Activated naive CD8-positive, alpha-beta T cell (primary cell): ENCODE measurements around the gene HSPA2.

ENCODE experiments used
- H3K27ac Mint-ChIP-seq: one replicate; pipeline ENCODE4 v1.8.0; 2021; ENCODE audit warnings: mixed read lengths
- H3K27me3 Mint-ChIP-seq: one replicate; pipeline ENCODE4 v1.8.0; 2021; ENCODE audit warnings: mixed read lengths
- H3K36me3 Mint-ChIP-seq: one replicate; pipeline ENCODE4 v1.8.0; 2021; ENCODE audit warnings: mixed read lengths
- H3K4me1 Mint-ChIP-seq: one replicate; pipeline ENCODE4 v1.8.0; 2021; ENCODE audit warnings: low read depth, mixed read lengths
- H3K4me3 Mint-ChIP-seq: one replicate; pipeline ENCODE4 v1.8.0; 2021; ENCODE audit warnings: mild to moderate bottlenecking, mixed read lengths
- H3K9me3 Mint-ChIP-seq: one replicate; pipeline ENCODE4 v1.8.0; 2021; ENCODE audit warnings: low read depth, mixed read lengths

Gene HSPA2

DNA sequence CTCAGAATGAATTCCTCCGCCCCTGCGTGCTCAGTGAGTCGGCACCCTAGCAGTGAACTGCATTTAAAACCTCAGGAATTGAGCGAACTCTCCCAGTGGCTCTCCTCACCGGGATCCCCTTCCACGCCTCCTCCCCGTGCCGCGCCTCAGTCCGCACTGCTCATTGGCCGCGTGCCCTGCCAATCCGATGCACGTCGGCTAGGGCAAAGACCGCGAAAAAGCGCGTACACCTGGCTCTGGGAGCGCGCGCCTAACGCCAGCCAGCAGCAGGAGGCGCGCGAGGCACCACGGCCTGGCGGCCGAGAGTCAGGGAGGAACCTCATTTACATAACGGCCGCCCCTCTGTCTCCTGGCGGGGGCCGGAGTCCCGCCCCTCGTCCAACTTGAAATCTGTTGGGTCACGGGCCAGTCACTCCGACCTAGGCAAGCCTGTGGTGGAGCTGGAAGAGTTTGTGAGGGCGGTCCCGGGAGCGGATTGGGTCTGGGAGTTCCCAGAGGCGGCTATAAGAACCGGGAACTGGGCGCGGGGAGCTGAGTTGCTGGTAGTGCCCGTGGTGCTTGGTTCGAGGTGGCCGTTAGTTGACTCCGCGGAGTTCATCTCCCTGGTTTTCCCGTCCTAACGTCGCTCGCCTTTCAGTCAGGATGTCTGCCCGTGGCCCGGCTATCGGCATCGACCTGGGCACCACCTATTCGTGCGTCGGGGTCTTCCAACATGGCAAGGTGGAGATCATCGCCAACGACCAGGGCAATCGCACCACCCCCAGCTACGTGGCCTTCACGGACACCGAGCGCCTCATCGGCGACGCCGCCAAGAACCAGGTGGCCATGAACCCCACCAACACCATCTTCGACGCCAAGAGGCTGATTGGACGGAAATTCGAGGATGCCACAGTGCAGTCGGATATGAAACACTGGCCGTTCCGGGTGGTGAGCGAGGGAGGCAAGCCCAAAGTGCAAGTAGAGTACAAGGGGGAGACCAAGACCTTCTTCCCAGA lies at the start of gene HSPA2:
TSS of gene HSPA2 (plus strand) at position 534 of the 995 bp plus-strand sequence. CDS start at position 643, 109 bp downstream.
- H3K9me3 Mint-ChIP-seq: no peaks in the 10 kb centered on the region
- peaks cover 1% of the 10 kb centered on the region for H3K27me3 Mint-ChIP-seq
- H3K27ac Mint-ChIP-seq: peak within 1 kb of the TSS; percentile 89
- peaks cover 33% of the 10 kb centered on the region for H3K4me1 Mint-ChIP-seq
- H3K36me3 Mint-ChIP-seq: no peaks in the 10 kb centered on the region
- H3K4me3 Mint-ChIP-seq: peak within 1 kb of the TSS; percentile 97

DNA sequence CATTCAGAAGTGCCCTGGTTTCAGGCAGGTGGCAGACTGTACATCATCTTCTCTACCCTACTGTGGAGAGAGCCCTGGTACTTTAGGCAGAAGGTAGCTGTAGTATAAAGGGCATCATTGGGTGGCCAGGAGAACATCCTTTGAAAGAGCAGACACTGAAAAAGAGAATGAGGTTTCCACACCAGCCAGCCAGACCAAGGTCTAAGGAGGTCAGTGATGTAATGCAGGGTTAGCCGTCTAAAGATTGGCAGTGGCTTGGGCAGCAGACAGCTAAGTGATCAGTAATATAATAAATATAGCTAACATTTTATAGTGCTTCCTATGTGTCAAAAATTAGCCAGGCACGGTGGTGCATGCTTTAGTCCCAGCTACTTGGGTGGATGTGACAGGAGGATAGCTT lies 48.9 kb upstream of the HSPA2 start:
- Mint-ChIP-seq H3K4me3 (no peak overlapping the region), H3K9me3 (no peaks in the 10 kb centered on the region), H3K36me3 (peaks cover 3% of the 10 kb centered on the region), H3K27me3 (no peaks in the 10 kb centered on the region), H3K27ac (peak overlapping the region; percentile 3), H3K4me1 (peaks cover 57% of the 10 kb centered on the region)

- H3K4me1 Mint-ChIP-seq: peaks cover 65% of the 10 kb centered on the region
- peak overlapping the region; percentile 74 for H3K27ac Mint-ChIP-seq
- no peaks in the 10 kb centered on the region for H3K27me3 Mint-ChIP-seq
- no peaks in the 10 kb centered on the region for H3K9me3 Mint-ChIP-seq
- H3K4me3 Mint-ChIP-seq: peak overlapping the region; percentile 6
- peaks cover under 1% of the 10 kb centered on the region for H3K36me3 Mint-ChIP-seq
These were observed 47.1 kb upstream of the HSPA2 start for GRCh38 chr14:64493455-64493854.

DNA sequence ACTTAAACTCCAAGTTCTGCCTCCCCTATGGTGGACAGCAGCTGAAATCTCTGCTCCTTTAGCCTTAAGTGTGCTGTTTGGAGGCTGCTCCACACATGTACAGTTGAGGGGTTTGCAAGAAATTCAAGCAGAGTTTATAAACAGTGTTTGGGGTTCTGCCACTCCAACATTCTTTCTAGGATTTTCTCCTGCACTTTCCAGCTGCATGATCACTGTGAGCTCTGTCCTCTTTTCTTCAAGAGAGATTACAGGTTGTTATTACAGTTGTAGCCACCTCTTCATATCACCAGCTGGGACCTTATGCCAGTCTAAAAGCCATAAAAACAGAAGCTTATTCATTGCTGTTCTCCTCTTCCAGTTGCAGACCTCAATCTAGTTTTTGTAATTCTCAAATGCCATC lies 45.3 kb upstream of the HSPA2 start:
- peaks cover 5% of the 10 kb centered on the region for H3K36me3 Mint-ChIP-seq
- H3K27ac Mint-ChIP-seq: peak overlapping the region; percentile 34
- H3K9me3 Mint-ChIP-seq: no peaks in the 10 kb centered on the region
- no peaks in the 10 kb centered on the region for H3K27me3 Mint-ChIP-seq
- peaks cover 78% of the 10 kb centered on the region for H3K4me1 Mint-ChIP-seq
- no peak overlapping the region for H3K4me3 Mint-ChIP-seq

- peak overlapping the region; percentile 46 for H3K4me3 Mint-ChIP-seq
- H3K4me1 Mint-ChIP-seq: peaks cover 78% of the 10 kb centered on the region
- no peaks in the 10 kb centered on the region for H3K27me3 Mint-ChIP-seq
- no peaks in the 10 kb centered on the region for H3K9me3 Mint-ChIP-seq
- peaks cover 5% of the 10 kb centered on the region for H3K36me3 Mint-ChIP-seq
- H3K27ac Mint-ChIP-seq: no peak overlapping the region
These were observed 43.8 kb upstream of the HSPA2 start for GRCh38 chr14:64496764-64497163.

DNA sequence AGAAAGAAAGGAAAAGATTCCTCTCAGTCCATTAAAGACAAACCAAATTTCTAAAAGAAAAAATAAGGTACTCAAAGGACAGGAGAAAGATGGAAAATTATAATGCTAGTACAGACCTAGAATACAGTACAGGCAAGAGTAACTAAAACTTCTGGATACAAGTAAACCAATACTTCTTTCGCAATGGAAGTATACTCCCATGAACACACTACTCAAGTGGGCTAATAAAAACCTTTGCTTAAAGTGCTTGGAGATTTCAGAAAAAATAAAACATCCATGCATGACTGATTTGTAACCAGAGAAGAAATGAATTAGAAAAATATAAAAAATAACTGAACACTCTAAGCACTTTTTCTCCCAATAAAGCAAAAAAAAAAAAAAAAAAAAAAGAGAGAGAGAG lies 40.5 kb upstream of the HSPA2 start:
- H3K36me3 Mint-ChIP-seq: peaks cover 9% of the 10 kb centered on the region

DNA sequence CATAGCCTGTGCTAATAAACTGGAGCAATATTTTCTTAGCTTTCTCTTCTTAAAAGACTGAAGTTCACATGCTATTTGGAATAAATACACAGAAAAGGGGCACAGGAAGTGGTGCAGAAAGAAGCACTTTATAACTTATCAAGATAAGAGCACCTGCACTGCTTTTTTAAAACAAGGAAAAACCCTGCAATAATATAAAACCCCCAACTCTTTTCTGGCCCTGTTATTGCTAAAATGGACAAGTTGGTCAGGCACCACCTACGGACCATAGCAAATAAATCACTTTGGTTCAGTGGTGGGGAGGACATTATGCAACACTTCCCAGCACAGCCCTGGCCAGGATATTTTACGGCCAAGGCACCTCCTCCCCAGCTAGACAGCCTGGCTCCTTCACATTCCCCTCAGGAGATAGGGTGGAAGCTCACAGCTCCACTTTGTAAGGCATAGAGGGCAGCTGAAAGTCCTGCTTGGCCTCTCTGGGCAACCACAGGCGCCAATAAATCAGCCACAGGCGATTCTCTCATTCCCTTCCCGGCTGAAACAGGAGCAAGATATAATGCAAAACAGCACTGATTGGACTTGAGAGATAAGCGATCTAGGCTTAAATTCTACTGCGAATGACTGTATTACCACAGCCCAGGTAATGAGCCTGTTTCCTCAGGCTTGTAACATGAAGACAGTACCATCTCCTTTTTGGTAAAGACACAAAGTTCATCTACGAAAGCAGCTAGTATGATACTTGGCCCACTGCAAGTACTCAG lies 39.0 kb upstream of the HSPA2 start:
- H3K9me3 Mint-ChIP-seq: no peaks in the 10 kb centered on the region
- H3K36me3 Mint-ChIP-seq: peaks cover 9% of the 10 kb centered on the region
- H3K27me3 Mint-ChIP-seq: no peaks in the 10 kb centered on the region
- H3K4me3 Mint-ChIP-seq: peak overlapping the region; percentile 100
- peak overlapping the region; percentile 99 for H3K27ac Mint-ChIP-seq
- H3K4me1 Mint-ChIP-seq: peaks cover 69% of the 10 kb centered on the region

More for the DNA sequence above, 40.5 kb upstream of the HSPA2 start:
- Mint-ChIP-seq H3K27ac (peak overlapping the region; percentile 99), H3K9me3 (no peaks in the 10 kb centered on the region), H3K4me3 (peak overlapping the region; percentile 100), H3K27me3 (no peaks in the 10 kb centered on the region), H3K4me1 (peaks cover 63% of the 10 kb centered on the region)

DNA sequence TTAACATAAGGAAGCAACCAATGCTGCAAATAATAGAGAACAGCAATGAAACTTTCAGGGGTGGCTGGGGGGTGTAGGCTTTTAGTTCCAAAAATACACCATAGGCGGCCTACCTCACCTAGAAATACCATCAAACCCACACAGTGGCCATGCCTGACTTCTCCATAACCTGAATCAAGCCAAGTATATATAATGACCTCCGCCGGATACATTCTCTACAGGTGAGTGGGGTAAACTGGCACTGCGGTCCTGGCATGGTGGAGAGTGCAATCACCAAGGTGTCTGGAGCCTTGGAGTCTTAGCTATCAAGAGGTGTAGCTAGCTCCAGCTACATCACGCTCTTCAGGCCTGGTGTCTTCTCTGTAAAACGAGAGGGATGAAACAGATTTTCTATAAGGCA lies 38.1 kb upstream of the HSPA2 start:
- peaks cover 9% of the 10 kb centered on the region for H3K36me3 Mint-ChIP-seq

GRCh38 chr14:64502887-64503433 lies 37.6 kb upstream of the HSPA2 start:
- Mint-ChIP-seq H3K4me3 (peak overlapping the region; percentile 100), H3K9me3 (no peaks in the 10 kb centered on the region), H3K4me1 (peaks cover 70% of the 10 kb centered on the region), H3K27ac (peak overlapping the region; percentile 99), H3K36me3 (peaks cover 9% of the 10 kb centered on the region), H3K27me3 (no peaks in the 10 kb centered on the region)

More for the DNA sequence above, 38.1 kb upstream of the HSPA2 start:
- no peaks in the 10 kb centered on the region for H3K27me3 Mint-ChIP-seq
- H3K27ac Mint-ChIP-seq: peak overlapping the region; percentile 99
- H3K4me3 Mint-ChIP-seq: peak overlapping the region; percentile 100
- no peaks in the 10 kb centered on the region for H3K9me3 Mint-ChIP-seq
- H3K4me1 Mint-ChIP-seq: peaks cover 70% of the 10 kb centered on the region

- no peaks in the 10 kb centered on the region for H3K9me3 Mint-ChIP-seq
- peak within 1 kb of the TSS; percentile 99 for H3K27ac Mint-ChIP-seq
- peak within 1 kb of the TSS; percentile 100 for H3K4me3 Mint-ChIP-seq
- peaks cover 9% of the 10 kb centered on the region for H3K36me3 Mint-ChIP-seq
- H3K27me3 Mint-ChIP-seq: no peaks in the 10 kb centered on the region
- peaks cover 75% of the 10 kb centered on the region for H3K4me1 Mint-ChIP-seq
These were observed 36.9 kb upstream of the HSPA2 start, which contains the start of gene ZBTB25 for GRCh38 chr14:64503434-64504309. Gene ZBTB25, minus strand, starts transcription at chr14:64503838. Its CDS starts 13,305 bp downstream, at chr14:64490533.

DNA sequence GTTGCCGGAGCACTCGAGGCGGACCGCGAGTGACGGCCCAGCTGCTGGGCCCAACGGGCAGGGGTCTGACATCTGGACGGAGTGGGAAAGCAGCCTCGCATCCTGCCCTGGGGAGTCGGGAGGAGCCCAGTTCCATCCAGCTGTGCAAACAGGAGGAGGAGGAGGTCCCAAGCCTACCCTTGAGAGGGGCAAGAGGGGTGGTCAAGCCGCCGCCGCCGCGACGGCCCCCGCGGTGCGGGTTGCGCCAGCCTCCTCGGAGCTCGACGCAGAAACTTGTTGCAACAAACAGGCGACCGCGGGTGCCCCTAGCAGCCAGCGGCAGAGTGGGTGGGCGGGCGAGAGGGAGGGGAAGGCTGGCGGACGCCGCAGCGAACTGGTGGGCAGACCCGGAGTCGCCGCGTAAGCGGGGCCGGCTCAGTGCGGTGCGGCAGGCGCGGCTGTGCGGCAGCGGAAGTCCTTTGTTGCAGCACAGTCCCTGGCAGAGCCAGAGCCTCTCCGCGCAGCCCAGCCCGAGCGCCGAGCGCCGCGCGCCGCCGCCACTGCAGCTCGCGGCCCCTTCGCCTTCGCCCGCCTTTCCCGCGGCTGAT lies 36.1 kb upstream of the HSPA2 start, which contains the start of gene ZBTB1:
TSS of gene ZBTB1 (plus strand) at position 461 of the 587 bp plus-strand sequence. CDS start 16,735 bp downstream, outside the sequence.
- no peaks in the 10 kb centered on the region for H3K9me3 Mint-ChIP-seq
- no peaks in the 10 kb centered on the region for H3K27me3 Mint-ChIP-seq
- H3K4me1 Mint-ChIP-seq: peaks cover 75% of the 10 kb centered on the region
- H3K36me3 Mint-ChIP-seq: peaks cover 9% of the 10 kb centered on the region
- peak within 1 kb of the TSS; percentile 100 for H3K4me3 Mint-ChIP-seq
- peak within 1 kb of the TSS; percentile 99 for H3K27ac Mint-ChIP-seq

GRCh38 chr14:64504897-64505794 lies 35.4 kb upstream of the HSPA2 start:
- Mint-ChIP-seq H3K27me3 (no peaks in the 10 kb centered on the region), H3K4me3 (peak overlapping the region; percentile 95), H3K27ac (peak overlapping the region; percentile 97), H3K9me3 (no peaks in the 10 kb centered on the region), H3K36me3 (peaks cover 4% of the 10 kb centered on the region), H3K4me1 (peaks cover 74% of the 10 kb centered on the region)

- peak overlapping the region; percentile 97 for H3K27ac Mint-ChIP-seq
- peaks cover 74% of the 10 kb centered on the region for H3K4me1 Mint-ChIP-seq
- peak overlapping the region; percentile 93 for H3K4me3 Mint-ChIP-seq
- no peaks in the 10 kb centered on the region for H3K9me3 Mint-ChIP-seq
- H3K36me3 Mint-ChIP-seq: peaks cover 4% of the 10 kb centered on the region
- H3K27me3 Mint-ChIP-seq: no peaks in the 10 kb centered on the region
These were observed 33.8 kb upstream of the HSPA2 start for GRCh38 chr14:64506721-64507120.
